ENCODE results near the gene MCOLN1.
A peak's percentile ranks its signal among the peaks of the same experiment; 100 is the strongest.
"Not testable (repeated sequence)": the region's sequence is repeated elsewhere in the genome, so short reads cannot be mapped to it uniquely, and the experiment has no call there.

MCOLN1 gene

GRCh38 chr19:7522923-7523667 lies 671 bp downstream of the MCOLN1 start:
- H3K4me3 ChIP-seq (ENCODE audit: low read depth, low read length), result peak overlapping the region; percentile 56

- no peak overlapping the region for H3K4me3 ChIP-seq (ENCODE audit: low read depth, low read length)
Measured at GRCh38 chr19:7524523-7524922, 2.1 kb downstream of the MCOLN1 start.

- H3K4me3 ChIP-seq (ENCODE audit: low read depth, low read length), result no peak overlapping the region
Measured at GRCh38 chr19:7524992-7525739, 2.7 kb downstream of the MCOLN1 start.

GRCh38 chr19:7526059-7526929 lies 3.9 kb downstream of the MCOLN1 start:
- H3K4me3 ChIP-seq (ENCODE audit: low read depth, low read length), result no peak overlapping the region

GRCh38 chr19:7527516-7528191 lies 5.2 kb downstream of the MCOLN1 start:
- no peak overlapping the region for H3K4me3 ChIP-seq (ENCODE audit: low read depth, low read length)

- no peak overlapping the region for H3K4me3 ChIP-seq (ENCODE audit: low read depth, low read length)
Measured at GRCh38 chr19:7528192-7528519, 5.7 kb downstream of the MCOLN1 start.

- no peak overlapping the region for H3K4me3 ChIP-seq (ENCODE audit: low read depth, low read length)
Measured at GRCh38 chr19:7528522-7529245, 6.3 kb downstream of the MCOLN1 start.

- H3K4me3 ChIP-seq (ENCODE audit: low read depth, low read length), result no peak overlapping the region
Measured at GRCh38 chr19:7529246-7529600, 6.8 kb downstream of the MCOLN1 start.

GRCh38 chr19:7529610-7530490 lies 7.4 kb downstream of the MCOLN1 start:
- no peak overlapping the region for H3K4me3 ChIP-seq (ENCODE audit: low read depth, low read length)

- H3K4me3 ChIP-seq (ENCODE audit: low read depth, low read length), result peak overlapping the region; percentile 39
Measured at GRCh38 chr19:7533281-7533885, 11.0 kb downstream of the MCOLN1 start.

- H3K4me3 ChIP-seq (ENCODE audit: low read depth, low read length), result peak overlapping the region; percentile 94
Measured at GRCh38 chr19:7533925-7534480, 11.6 kb downstream of the MCOLN1 start.

- peak overlapping the region; percentile 94 for H3K4me3 ChIP-seq (ENCODE audit: low read depth, low read length)
Measured at GRCh38 chr19:7534531-7535046, 12.2 kb downstream of the MCOLN1 start.

GRCh38 chr19:7535047-7535997 lies 12.9 kb downstream of the MCOLN1 start, which contains the start of gene PNPLA6:
Gene PNPLA6 (plus strand): TSS chr19:7535717. CDS start chr19:7535789, 72 bp downstream.
- H3K4me3 ChIP-seq (ENCODE audit: low read depth, low read length), result peak within 1 kb of the TSS; percentile 94

- H3K4me3 ChIP-seq (ENCODE audit: low read depth, low read length), result peak overlapping the region; percentile 94
Measured at GRCh38 chr19:7535998-7536695, 13.7 kb downstream of the MCOLN1 start.

GRCh38 chr19:7538990-7539389 lies 16.6 kb downstream of the MCOLN1 start:
- H3K4me3 ChIP-seq (ENCODE audit: low read depth, low read length), result not testable (repeated sequence)

- H3K4me3 ChIP-seq (ENCODE audit: low read depth, low read length), result no peak overlapping the region
Measured at GRCh38 chr19:7539827-7540425, 17.5 kb downstream of the MCOLN1 start.

All from iPS-11a (cell line).